MCF 10A (cell line): Measurements from ENCODE around the gene E2F1. TPM values are rescaled to one million over a fixed set of nuclear protein-coding genes. Genes with fewer than 3 reads are reported as not detected.

Experiments
- BruUV-seq: library from RNA; stranded (reverse); fragments of 400-500 nt; replicated peaks from 2 replicates; lab custom pipeline; 2021; lab: Mats Ljungman, UMichigan
- CTCF ChIA-PET: fragments of 300-600 bp; sonication (Branson Sonifier 250); formaldehyde crosslinking; extraction: SDS; loops from one replicate; lab custom pipeline; 2021; ENCODE audit warnings: antibody characterized with exemption, inconsistent platforms; lab: Yijun Ruan, JAX
- POLR2A ChIA-PET: fragments of 300-600, 350-650 bp; sonication (Branson Sonifier 250); formaldehyde crosslinking; extraction: SDS; loops from one replicate; lab custom pipeline; 2020; ENCODE audit warnings: antibody characterized with exemption, inconsistent platforms; lab: Yijun Ruan, JAX
- DNase-seq: peaks from one replicate; pipeline ENCODE4 v3.0.0-alpha.2; 2018; ENCODE audit not compliant: unreplicated experiment
- H3K27ac Mint-ChIP-seq: one replicate; pipeline ENCODE4 v1.8.0; 2022; ENCODE audit warnings: mild to moderate bottlenecking, low read depth, mixed read lengths; ENCODE audit not compliant: unreplicated experiment
- H3K27me3 Mint-ChIP-seq: one replicate; pipeline ENCODE4 v1.8.0; 2022; ENCODE audit warnings: mixed read lengths; ENCODE audit not compliant: insufficient read depth, unreplicated experiment
- H3K36me3 Mint-ChIP-seq: one replicate; pipeline ENCODE4 v1.8.0; 2022; ENCODE audit warnings: mild to moderate bottlenecking, moderate library complexity, mixed read lengths; ENCODE audit not compliant: insufficient read depth, unreplicated experiment
- H3K4me1 Mint-ChIP-seq: one replicate; pipeline ENCODE4 v1.8.0; 2022; ENCODE audit warnings: mixed read lengths; ENCODE audit not compliant: insufficient read depth, unreplicated experiment
- H3K4me3 Mint-ChIP-seq: one replicate; pipeline ENCODE4 v1.8.0; 2022; ENCODE audit warnings: mild to moderate bottlenecking, moderate library complexity, mixed read lengths; ENCODE audit not compliant: unreplicated experiment
- H3K9me3 Mint-ChIP-seq: one replicate; pipeline ENCODE4 v1.8.0; 2022; ENCODE audit warnings: mixed read lengths; ENCODE audit not compliant: unreplicated experiment
- intact Hi-C: fragments of 100-400 bp; cut with micrococcal nuclease; formaldehyde crosslinking; loops from 2 replicates; pipeline ENCODE4 v1.14.1; 2022
- total RNA-seq: library from RNA; stranded (reverse); gene quantifications from 2 replicates; pipeline ENCODE4 v1.2.3, GENCODE V29; 2022
- TF ChIP-seq, protein P1 (sequence below): fragments of 200-600 bp; IDR thresholded peaks from one replicate; pipeline ENCODE4 v1.8.0; 2022; ENCODE audit warnings: antibody characterized with exemption, mild to moderate bottlenecking; ENCODE audit not compliant: unreplicated experiment

The E2F1 gene
- total RNA-seq, 1 experiment from 2014 or later: 3.7 TPM

DNA sequence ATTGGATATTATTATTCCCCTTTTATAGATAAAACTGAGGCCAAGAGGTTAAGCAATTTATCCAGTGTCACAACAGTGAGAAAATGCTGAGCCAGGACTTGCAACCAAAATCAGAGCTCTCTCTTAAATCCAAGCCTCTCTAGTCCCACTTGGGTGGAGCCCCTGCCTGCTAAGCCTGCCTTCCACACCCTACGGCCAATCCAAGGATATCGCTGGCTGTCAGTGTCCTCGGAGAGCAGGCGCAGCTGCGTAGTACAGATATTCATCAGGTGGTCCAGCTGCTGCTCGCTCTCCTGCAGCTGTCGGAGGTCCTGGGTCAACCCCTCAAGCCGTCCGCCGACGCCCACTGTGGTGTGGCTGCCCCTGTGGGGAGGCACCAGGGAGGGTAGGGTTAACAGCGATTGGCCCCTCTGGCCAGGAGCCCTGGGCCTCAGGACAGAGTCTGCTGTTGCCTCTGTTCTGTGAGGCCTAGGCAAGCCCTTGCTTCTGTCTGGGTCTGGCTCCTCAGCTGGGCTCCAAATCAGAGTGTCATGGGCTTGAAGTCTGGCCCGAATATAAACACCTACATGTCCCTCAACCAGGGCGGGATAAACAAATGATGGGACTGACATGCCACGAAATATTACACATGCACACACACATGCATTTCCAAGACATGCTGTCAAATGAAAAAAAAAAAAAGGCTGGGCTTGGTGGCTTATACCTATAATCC, 8.0 kb downstream of the E2F1 start:
- CTCF ChIA-PET: interaction anchor here (0.6 to 3.7 kb wide), 3 partner anchors 10 to 114 kb away, joined by 3 to 19 read pairs (median 6); partner anchors contain the start of gene ACTL10
- Mint-ChIP-seq H3K36me3 (no peaks in the 10 kb centered on the region), H3K9me3 (no peaks in the 10 kb centered on the region), H3K4me3 (no peak overlapping the region), H3K27me3 (no peaks in the 10 kb centered on the region), H3K27ac (no peak overlapping the region), H3K4me1 (peaks cover 14% of the 10 kb centered on the region)
- no TSS peak for BruUV-seq
- TF ChIP-seq, protein P1, sequence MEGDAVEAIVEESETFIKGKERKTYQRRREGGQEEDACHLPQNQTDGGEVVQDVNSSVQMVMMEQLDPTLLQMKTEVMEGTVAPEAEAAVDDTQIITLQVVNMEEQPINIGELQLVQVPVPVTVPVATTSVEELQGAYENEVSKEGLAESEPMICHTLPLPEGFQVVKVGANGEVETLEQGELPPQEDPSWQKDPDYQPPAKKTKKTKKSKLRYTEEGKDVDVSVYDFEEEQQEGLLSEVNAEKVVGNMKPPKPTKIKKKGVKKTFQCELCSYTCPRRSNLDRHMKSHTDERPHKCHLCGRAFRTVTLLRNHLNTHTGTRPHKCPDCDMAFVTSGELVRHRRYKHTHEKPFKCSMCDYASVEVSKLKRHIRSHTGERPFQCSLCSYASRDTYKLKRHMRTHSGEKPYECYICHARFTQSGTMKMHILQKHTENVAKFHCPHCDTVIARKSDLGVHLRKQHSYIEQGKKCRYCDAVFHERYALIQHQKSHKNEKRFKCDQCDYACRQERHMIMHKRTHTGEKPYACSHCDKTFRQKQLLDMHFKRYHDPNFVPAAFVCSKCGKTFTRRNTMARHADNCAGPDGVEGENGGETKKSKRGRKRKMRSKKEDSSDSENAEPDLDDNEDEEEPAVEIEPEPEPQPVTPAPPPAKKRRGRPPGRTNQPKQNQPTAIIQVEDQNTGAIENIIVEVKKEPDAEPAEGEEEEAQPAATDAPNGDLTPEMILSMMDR: no peak
- POLR2A ChIA-PET: interaction anchor here (0.6 to 1.3 kb wide), 3 partner anchors 12 to 1968 kb away, joined by 3 to 4 read pairs (median 3); partner anchors contain the start of gene ACTL10
- intact Hi-C loops: no loop called here
- no peak for DNase-seq

DNA sequence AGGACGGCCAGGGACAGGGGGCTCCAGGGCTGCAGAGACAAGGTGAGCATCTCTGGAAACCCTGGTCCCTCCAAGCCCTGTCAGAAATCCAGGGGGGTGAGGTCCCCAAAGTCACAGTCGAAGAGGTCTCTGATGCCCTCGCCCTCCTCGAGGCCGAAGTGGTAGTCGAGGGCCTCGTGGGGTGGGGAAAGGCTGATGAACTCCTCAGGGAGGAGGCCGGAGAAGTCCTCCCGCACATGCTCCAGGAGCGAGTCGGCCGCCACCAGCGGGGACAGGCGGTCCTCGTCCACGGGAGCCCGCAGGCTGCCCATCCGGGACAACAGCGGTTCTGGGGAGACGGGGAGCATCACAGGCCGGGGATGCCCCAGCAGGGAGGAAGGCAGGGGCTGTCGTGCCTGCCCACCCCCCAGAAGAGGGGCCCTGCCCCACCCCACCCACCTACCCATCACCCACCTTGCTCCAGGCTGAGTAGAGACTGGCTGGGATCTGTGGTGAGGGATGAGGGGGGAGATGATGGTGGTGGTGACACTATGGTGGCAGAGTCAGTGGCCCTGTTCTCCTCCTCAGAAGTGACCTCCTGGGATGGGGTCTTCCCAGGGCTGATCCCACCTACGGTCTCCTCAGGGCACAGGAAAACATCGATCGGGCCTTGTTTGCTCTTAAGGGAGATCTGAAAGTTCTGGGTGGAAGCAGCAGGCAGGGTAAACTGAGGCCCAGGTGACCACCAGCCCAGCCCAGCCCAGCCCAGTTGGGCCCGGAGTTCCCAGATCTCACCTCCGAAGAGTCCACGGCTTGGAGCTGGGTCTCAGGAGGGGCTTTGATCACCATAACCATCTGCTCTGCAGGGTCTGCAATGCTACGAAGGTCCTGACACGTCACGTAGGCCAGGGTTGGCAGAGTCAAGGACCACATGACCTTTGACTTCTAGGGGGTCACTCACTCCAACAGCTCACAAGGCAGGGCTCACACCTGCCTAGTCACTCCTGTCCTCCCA, 9.2 kb downstream of the E2F1 start:
- ChIA-PET CTCF (interaction anchor here (0.6 to 3.7 kb wide), 3 partner anchors 9 to 115 kb away, joined by 3 to 19 read pairs (median 6); partner anchors contain the start of gene ACTL10), POLR2A (interaction anchor here (1.3 kb wide), 1 partner anchor 11 kb away, joined by 3 read pairs; the partner anchor contains the start of gene ACTL10)
- Mint-ChIP-seq H3K9me3 (no peaks in the 10 kb centered on the region), H3K27me3 (no peaks in the 10 kb centered on the region), H3K4me1 (peaks cover 19% of the 10 kb centered on the region), H3K4me3 (no peak overlapping the region), H3K27ac (no peak overlapping the region), H3K36me3 (no peaks in the 10 kb centered on the region)
- no peak for DNase-seq
- BruUV-seq: no TSS peak
- intact Hi-C loops: no loop called here
- TF ChIP-seq, protein P1: no peak

DNA sequence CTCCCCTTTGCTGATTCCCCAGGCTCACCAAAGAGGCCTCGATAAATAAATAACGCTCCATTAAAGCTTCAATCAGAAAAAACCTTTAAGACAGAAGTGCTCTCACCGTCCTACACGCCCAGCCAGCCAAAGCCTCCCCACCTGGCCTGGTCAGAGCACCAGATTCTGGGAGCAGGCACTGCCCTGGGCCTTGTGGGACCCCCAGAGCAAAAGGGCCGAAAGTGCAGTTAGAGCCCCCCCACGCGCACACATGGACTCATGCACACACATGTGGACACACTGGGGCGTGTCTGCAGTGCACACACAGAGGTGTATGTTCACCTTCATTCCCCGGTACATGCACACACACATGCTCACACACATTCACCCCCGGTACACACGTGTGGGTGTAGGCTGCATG, 10.1 kb downstream of the E2F1 start:
- no TSS peak for BruUV-seq
- TF ChIP-seq, protein P1: no peak
- CTCF ChIA-PET: interaction anchor here (3.7 kb wide), 1 partner anchor 8 kb away, joined by 19 read pairs; the partner anchor contains the start of gene ACTL10
- Mint-ChIP-seq H3K36me3 (no peaks in the 10 kb centered on the region), H3K27me3 (no peaks in the 10 kb centered on the region), H3K4me3 (no peak overlapping the region), H3K9me3 (no peaks in the 10 kb centered on the region), H3K4me1 (peaks cover 19% of the 10 kb centered on the region), H3K27ac (no peak overlapping the region)
- DNase-seq: no peak
- POLR2A ChIA-PET: interaction anchor here (0.8 to 1.9 kb wide), 3 partner anchors 135 to 275 kb away, joined by 3 to 7 read pairs (median 3); partner anchors contain the start of genes CBFA2T2, CDK5RAP1 and CHMP4B
- intact Hi-C loops: no loop called here
